Thoracic aorta (tissue), 2 donors: Measurements from ENCODE around the gene DIPK2A. TPM values are rescaled to one million over a fixed set of nuclear protein-coding genes. Genes with fewer than 3 reads are reported as not detected.

Source experiments
- ATAC-seq: fragments of 150-250 bp; one replicate; pipeline ENCODE4 v1.8.0; 2017; ENCODE audit warnings: low read depth; ENCODE audit not compliant: insufficient number of reproducible peaks, low FRiP score
- DNase-seq: peaks from one replicate; pipeline ENCODE4 v3.0.0-alpha.2; 2020; ENCODE audit warnings: low spot score
- H3K27ac ChIP-seq, 2 donors: fragments of 200-600 bp; sonication (generic); 1 replicate in 1 of 2; 2 replicates in 1 of 2; pipeline ENCODE4 v1.5.1; 2016; ENCODE audit warnings: mild to moderate bottlenecking in 2 of 2, moderate library complexity in 2 of 2
- H3K27me3 ChIP-seq: fragments of 200-600 bp; sonication (generic); replicated peaks from 2 replicates; pipeline ENCODE4 v1.6.0; 2016; ENCODE audit warnings: mild to moderate bottlenecking; ENCODE audit not compliant: insufficient read depth
- H3K36me3 ChIP-seq: fragments of 200-600 bp; sonication (generic); one replicate; pipeline ENCODE4 v1.5.1; 2016
- H3K4me1 ChIP-seq, 2 donors: fragments of 200-600 bp; sonication (generic); 1 replicate in 1 of 2; 2 replicates in 1 of 2; pipeline versions ENCODE4 v1.5.1 to v1.6.0; 2016; ENCODE audit warnings: low read depth in 2 of 2, mild to moderate bottlenecking in 1 of 2; ENCODE audit not compliant: control insufficient read depth in 1 of 2
- H3K4me3 ChIP-seq: fragments of 200-600 bp; sonication (generic); 2 replicates; pipeline ENCODE4 v1.5.1; 2016; ENCODE audit warnings: mild to moderate bottlenecking
- H3K9me3 ChIP-seq: fragments of 200-600 bp; sonication (generic); 2 replicates; pipeline ENCODE4 v1.5.1; 2016
- CTCF ChIP-seq: fragments of 200-600 bp; sonication (generic); IDR thresholded peaks from one replicate; pipeline ENCODE4 v1.5.1; 2019; ENCODE audit warnings: antibody characterized with exemption
- total RNA-seq, 2 donors: library from RNA; depleted of rRNA; stranded (reverse); fragments of >200 nt; gene quantifications; one replicate each; pipeline versions ENCODE4 v1.1.0 to v1.2.3, GENCODE V29; 2016

Gene DIPK2A
- total RNA-seq, 2 donors from 2014 or later: 51.1 to 87.1 TPM

- no peak for TF ChIP-seq CTCF
Measured at GRCh38 chr3:143956838-143957237, 14.8 kb upstream of the DIPK2A start.

GRCh38 chr3:143957453-143957852 is 14.2 kb upstream of the DIPK2A start:
- ATAC-seq: no peak

More at GRCh38 chr3:143956838-143957237, 14.8 kb upstream of the DIPK2A start:
- no peak for ATAC-seq
- H3K9me3 ChIP-seq: peaks cover 3% of the 10 kb centered on the region
- H3K4me3 ChIP-seq: no peak overlapping the region
- H3K36me3 ChIP-seq: no peaks in the 10 kb centered on the region
- no peak for DNase-seq
- H3K4me1 ChIP-seq: no peaks in the 10 kb centered on the region
- no peak overlapping the region for H3K27ac ChIP-seq
- H3K27me3 ChIP-seq: no peaks in the 10 kb centered on the region

GRCh38 chr3:143958966-143959365 is 12.7 kb upstream of the DIPK2A start:
- Histone ChIP-seq H3K36me3 (no peaks in the 10 kb centered on the region), H3K9me3 (peaks cover 3% of the 10 kb centered on the region), H3K4me1 (no peaks in the 10 kb centered on the region), H3K4me3 (no peak overlapping the region), H3K27ac (no peak overlapping the region), H3K27me3 (no peaks in the 10 kb centered on the region)
- no peak for TF ChIP-seq CTCF
- DNase-seq (no peak), ATAC-seq (no peak)

More at GRCh38 chr3:143957453-143957852, 14.2 kb upstream of the DIPK2A start:
- no peak for DNase-seq
- no peaks in the 10 kb centered on the region for H3K4me1 ChIP-seq
- H3K4me3 ChIP-seq: no peak overlapping the region
- TF ChIP-seq CTCF: no peak
- H3K27ac ChIP-seq: no peak overlapping the region
- H3K36me3 ChIP-seq: no peaks in the 10 kb centered on the region
- H3K27me3 ChIP-seq: no peaks in the 10 kb centered on the region
- peaks cover 3% of the 10 kb centered on the region for H3K9me3 ChIP-seq

- H3K27ac ChIP-seq: no peak overlapping the region
- no peaks in the 10 kb centered on the region for H3K27me3 ChIP-seq
- H3K9me3 ChIP-seq: peaks cover 3% of the 10 kb centered on the region
- TF ChIP-seq CTCF: no peak
- DNase-seq (no peak), ATAC-seq (no peak)
- H3K4me3 ChIP-seq: no peak overlapping the region
- no peaks in the 10 kb centered on the region for H3K36me3 ChIP-seq
- H3K4me1 ChIP-seq: no peaks in the 10 kb centered on the region
Measured at GRCh38 chr3:143961342-143961741, 10.3 kb upstream of the DIPK2A start.

DNA sequence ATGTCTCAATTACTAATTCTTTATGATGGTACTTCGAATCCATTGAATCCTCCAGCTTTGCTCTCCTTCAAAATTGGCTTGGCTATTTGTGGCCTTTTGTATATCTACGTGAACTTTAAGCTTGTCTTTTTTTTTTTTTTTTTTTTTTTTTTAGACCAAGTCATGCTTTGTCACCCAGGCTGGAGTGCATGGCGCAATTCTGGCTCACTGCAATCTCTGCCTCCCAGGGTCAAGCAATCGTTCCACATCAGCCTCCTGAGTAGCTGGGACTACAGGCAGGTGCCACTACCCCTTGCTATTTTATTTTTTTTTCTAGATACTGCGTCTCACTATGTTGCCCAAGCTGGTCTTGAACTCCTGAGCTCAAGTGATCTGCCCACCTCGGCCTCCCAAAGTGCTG is 7.7 kb upstream of the DIPK2A start:
- DNase-seq (no peak), ATAC-seq (no peak)
- Histone ChIP-seq H3K4me1 (no peaks in the 10 kb centered on the region), H3K27ac (no peak overlapping the region), H3K4me3 (no peak overlapping the region), H3K27me3 (no peaks in the 10 kb centered on the region), H3K9me3 (no peaks in the 10 kb centered on the region), H3K36me3 (no peaks in the 10 kb centered on the region)
- TF ChIP-seq CTCF: no peak
